Peyer's patch (tissue), 4 donors: ENCODE results near the gene DCC.

ENCODE experiments used
- CTCF ChIP-seq, 6 experiments: fragments of 450-650 bp in 4 of 6; fragments of 200-600 bp in 2 of 6; sonication (generic) in 1 of 6; IDR thresholded peaks; one replicate each; pipeline ENCODE4 v1.5.1; 2017 to 2019; ENCODE audit warnings: antibody characterized with exemption in 6 of 6, mild to moderate bottlenecking in 3 of 6, moderate library complexity in 1 of 6
- POLR2A ChIP-seq, 2 donors: fragments of 450-650 bp; IDR thresholded peaks; one replicate each; pipeline ENCODE4 v1.5.1; 2017; ENCODE audit warnings: antibody characterized with exemption in 2 of 2, mild to moderate bottlenecking in 2 of 2, moderate library complexity in 2 of 2

GRCh38 chr18:52588931-52589330 lies 248.9 kb downstream of the DCC start:
- TF ChIP-seq CTCF (IDR thresholded peaks at IDR 0.05) (no peak), POLR2A (IDR thresholded peaks at IDR 0.05) (no peak)
